GM20000 (cell line): ENCODE results near the gene SLC10A1.

ENCODE experiments used
- DNase-seq: peaks from one replicate; pipeline ENCODE4 v3.0.0; 2012; ENCODE audit warnings: low spot score
- TF ChIP-seq, protein P1 (sequence below): IDR thresholded peaks from 2 replicates; pipeline ENCODE4 v1.5.1; 2012; ENCODE audit warnings: mild to moderate bottlenecking, control low read depth; ENCODE audit errors: extremely low read depth, missing control alignments

SLC10A1 gene

DNA sequence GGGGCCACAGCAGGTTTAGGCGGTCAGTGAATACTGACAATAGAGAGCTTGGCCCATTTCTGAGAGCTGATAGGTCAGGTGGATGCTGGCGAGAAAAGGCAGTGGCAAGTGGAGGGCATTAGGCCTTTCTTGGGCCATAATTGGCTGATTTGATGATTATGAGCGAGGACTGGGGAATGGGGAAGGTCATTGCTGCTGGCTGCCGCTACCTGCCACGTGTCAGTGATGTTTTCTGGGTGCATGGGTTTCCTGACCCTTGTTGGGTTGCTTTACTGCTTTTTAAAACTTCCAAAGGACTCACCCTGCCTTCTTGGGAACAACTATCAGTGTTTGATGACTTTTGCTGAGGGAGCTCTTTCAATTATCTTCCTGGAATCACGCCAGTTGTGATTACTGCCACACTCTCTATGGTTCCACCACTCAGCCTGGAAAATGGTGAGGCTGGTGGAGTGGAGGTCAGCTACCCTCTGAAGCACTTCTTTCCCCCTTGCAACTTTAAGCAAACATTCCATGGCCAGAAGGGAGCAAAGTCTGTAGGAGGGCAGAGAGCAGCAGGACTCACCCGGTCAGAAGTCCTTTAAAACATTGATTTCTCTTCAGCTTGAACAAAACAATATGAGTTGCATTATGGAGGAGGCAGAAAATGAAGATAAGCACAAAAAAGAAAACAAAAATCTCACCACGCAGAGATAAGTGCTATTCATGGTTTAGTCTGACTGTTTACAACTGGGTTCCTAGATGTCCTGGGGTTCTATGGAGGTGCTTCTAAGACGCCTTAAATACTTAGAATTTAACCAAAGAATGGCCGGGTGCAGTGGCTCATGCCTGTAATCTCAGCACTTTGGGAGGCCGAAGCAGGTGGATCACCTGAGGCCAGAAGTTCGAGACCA, 12.1 kb upstream of the SLC10A1 start:
- TF ChIP-seq, protein P1, sequence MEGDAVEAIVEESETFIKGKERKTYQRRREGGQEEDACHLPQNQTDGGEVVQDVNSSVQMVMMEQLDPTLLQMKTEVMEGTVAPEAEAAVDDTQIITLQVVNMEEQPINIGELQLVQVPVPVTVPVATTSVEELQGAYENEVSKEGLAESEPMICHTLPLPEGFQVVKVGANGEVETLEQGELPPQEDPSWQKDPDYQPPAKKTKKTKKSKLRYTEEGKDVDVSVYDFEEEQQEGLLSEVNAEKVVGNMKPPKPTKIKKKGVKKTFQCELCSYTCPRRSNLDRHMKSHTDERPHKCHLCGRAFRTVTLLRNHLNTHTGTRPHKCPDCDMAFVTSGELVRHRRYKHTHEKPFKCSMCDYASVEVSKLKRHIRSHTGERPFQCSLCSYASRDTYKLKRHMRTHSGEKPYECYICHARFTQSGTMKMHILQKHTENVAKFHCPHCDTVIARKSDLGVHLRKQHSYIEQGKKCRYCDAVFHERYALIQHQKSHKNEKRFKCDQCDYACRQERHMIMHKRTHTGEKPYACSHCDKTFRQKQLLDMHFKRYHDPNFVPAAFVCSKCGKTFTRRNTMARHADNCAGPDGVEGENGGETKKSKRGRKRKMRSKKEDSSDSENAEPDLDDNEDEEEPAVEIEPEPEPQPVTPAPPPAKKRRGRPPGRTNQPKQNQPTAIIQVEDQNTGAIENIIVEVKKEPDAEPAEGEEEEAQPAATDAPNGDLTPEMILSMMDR = no peak
- DNase-seq = no peak

DNA sequence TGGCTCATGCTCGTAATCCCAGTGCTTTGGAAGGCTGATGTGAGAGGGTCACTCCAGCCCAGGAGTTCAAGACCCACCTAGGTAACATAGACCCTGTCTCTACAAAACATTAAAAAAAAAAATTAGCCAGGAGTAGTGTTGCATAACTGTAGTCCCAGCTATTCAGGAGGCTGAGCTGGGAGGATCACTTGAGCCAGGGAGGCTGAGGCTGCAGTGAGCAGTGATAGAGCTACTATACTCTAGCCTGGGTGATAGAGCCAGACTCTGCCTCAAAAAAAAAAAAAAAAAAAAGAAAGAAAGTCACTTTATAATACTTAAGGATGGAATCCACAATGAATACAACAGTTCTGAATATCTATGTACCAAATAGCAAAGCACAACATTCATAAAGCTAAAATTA, 10.2 kb upstream of the SLC10A1 start:
- TF ChIP-seq, protein P1 = no peak
- no peak for DNase-seq

DNA sequence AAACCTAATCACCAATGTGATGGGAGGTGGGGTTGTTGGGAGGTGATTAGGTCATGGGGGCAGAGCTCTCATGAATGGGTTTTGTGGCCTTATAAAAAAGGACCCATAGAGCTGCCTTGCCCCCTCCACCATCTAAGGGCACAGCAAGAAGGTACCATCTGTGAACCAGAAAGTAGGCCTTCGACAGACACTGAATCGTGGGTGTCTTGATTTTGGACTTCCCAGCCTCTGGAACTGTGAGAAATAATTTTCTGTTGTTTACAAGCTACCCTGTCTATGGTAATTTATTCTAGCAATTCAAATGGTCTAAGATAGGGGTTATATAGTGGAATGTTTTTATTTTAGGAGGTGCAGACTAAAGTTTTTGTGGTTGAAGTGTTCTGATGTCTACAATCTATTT, 7.9 kb upstream of the SLC10A1 start:
- TF ChIP-seq, protein P1 = no peak
- DNase-seq = no peak

DNA sequence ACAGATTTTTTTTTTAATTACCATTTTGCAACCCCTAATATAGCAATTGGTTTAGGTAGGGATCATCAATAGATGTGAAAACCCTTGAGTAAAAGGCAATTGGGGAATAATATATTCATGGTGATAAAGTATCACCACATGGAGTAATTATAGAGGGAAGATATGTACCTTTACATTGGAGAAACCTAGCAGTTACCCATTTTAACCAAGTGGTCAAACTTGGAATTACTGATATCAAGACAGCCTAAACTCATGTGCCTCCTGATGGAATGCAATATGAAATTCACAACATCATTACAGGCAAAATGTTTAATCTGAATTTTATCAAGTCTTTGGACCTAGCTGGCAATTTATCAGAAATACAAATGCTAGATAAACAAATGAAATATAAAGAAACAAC, 6.7 kb upstream of the SLC10A1 start:
- TF ChIP-seq, protein P1 = no peak
- no peak for DNase-seq

DNA sequence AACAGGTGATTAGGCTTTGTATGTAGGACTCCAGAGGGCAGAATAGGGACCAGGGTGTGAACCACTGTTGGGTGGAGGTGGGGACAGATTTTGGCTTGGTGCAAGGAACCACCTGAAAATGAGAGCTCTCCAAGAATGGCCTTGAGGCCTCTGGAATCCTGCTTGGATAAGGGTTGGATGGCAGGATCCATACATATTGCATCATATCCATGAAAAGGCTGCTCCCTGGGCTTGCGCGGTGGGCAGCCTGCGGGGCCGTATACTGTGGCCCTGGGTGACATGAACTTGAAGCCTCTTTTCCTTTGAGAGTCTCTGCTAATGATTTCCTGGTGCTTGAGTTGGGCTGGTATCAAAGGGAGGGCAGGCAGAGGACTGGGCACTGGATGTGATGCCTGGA, 1.3 kb upstream of the SLC10A1 start:
- TF ChIP-seq, protein P1 = no peak
- no peak for DNase-seq

DNA sequence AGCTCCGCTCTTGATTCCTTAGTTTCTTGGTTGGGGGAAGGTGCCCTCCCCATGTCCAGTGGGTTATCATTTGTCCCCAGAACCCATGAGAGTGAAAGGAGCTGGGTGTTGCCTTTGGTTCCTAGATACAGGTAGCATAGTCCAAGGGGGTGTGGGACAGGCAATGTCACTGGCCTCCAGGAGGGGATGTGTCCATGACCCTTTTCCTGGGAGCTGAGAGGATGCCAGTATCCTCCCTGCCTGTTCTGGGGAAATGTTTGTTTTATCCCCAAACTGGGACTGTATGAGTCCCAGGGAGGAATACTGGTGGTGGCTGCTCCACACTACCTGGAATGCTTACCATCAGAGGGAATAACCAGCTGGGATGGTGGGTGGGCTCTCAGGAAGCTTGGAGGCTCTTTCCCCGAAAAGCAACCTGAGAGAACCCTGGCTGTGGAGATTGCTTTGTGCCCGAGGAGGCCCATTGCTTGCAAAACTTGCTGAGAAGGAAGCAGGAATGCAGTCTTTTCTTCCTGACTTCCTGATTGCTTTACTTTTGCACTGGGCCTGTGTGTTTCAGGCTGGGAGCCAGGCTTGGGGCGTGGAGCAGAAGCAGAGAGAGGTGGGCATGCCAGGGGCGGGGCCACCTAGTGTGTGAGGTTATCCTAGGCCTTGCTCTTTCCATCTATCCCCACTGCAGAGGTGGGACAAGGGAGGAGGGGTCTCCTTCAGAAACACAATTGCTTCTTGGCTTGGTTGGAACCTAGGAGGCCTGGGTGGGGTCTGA, 715 bp upstream of the SLC10A1 start:
- TF ChIP-seq, protein P1 = no peak
- DNase-seq = no peak

DNA sequence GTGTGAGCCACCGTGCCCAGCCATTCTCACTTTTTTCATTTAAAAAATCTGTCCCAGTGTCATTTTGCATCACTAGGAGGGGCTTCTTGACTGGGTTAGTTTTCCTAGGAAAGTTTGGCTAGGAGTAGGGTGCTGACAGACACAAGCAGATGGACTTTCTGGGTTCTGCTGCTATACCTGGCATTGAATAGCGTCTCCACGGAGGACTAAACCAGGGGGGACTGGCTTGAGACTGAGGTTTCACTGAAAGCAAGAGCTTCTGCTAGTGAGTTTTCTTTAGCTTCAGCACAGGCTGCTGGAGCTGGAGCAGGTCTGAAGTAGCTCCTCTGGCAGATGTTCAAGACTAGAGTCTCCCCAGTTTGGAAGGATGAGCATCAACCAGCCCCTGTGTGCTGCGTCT, 1.4 kb downstream of the SLC10A1 start:
- no peak for DNase-seq
- TF ChIP-seq, protein P1 = no peak
